K562 (cell line): ENCODE measurements around the gene RNF141. TPM values are rescaled to one million over a fixed set of nuclear protein-coding genes. Genes with fewer than 3 reads are reported as not detected.

Experiments used
- ATAC-seq: fragments of 200-7000 bp; cut with Tn5 transposase; 3 replicates; pipeline ENCODE4 v1.9.1; 2020; ENCODE audit warnings: moderate library complexity
- BruUV-seq: library from RNA; stranded (reverse); fragments of 400-500 nt; replicated peaks from 2 replicates; lab custom pipeline; 2021; lab: Mats Ljungman, UMichigan
- CTCF ChIA-PET: fragments of 300-600 bp; formaldehyde crosslinking; extraction: SDS; loops from one replicate; lab custom pipeline; 2021; ENCODE audit warnings: low intra/inter-chr PET ratio; lab: Yijun Ruan, JAX
- POLR2A ChIA-PET: fragments of 300-600, 350-650 bp; sonication (Branson Sonifier 250); formaldehyde crosslinking; extraction: SDS; loops from one replicate; lab custom pipeline; 2021; ENCODE audit warnings: antibody characterized with exemption, inconsistent platforms; lab: Yijun Ruan, JAX
- DNase-seq, 4 experiments: peaks; one replicate each; pipeline versions ENCODE4 v3.0.0 to v3.0.0-alpha.2; 2011 to 2018; ENCODE audit warnings: low spot score in 3 of 4, mixed read lengths in 3 of 4; ENCODE audit errors: extremely low read depth in 1 of 4
- FAIRE-seq: peaks from 2 replicates; lab custom pipeline; 2011; peaks lifted over from hg19 to GRCh38; lab: Jason Lieb, UNC
- H2AFZ ChIP-seq: 2 replicates; pipeline ENCODE4 v1.6.0; 2011; ENCODE audit warnings: low read depth, low read length, control low read depth, inconsistent platforms
- H3K27ac ChIP-seq: fragments of 200-600 bp; 3 replicates; pipeline ENCODE4 v1.8.0; 2011; ENCODE audit warnings: low read depth, mild to moderate bottlenecking, control low read depth, inconsistent platforms, low read length, moderate library complexity, mixed read lengths; ENCODE audit errors: extremely low read depth
- H3K27me3 ChIP-seq, 2 experiments: fragments of 300-600 bp in 1 of 2; 2 replicates in 1 of 2; 3 replicates in 1 of 2; pipeline versions ENCODE4 v1.6.0 to v1.8.0; 2011; ENCODE audit warnings: inconsistent platforms in 2 of 2, low read length in 2 of 2, mild to moderate bottlenecking in 1 of 2, mixed read lengths in 1 of 2, moderate library complexity in 1 of 2; ENCODE audit not compliant: control insufficient read depth in 2 of 2, insufficient read depth in 2 of 2
- H3K36me3 ChIP-seq: fragments of 300-600 bp; 3 replicates; pipeline ENCODE4 v1.8.0; 2011; ENCODE audit warnings: mild to moderate bottlenecking, low read length, inconsistent platforms; ENCODE audit not compliant: control insufficient read depth, insufficient read depth
- H3K4me1 ChIP-seq, 2 experiments: fragments of 200-600 bp in 1 of 2; replicated peaks in 1 of 2; 2 replicates in 1 of 2; 3 replicates in 1 of 2; pipeline versions ENCODE4 v1.5.1 to v1.8.0; 2011; ENCODE audit warnings: inconsistent platforms in 2 of 2, low read length in 2 of 2, mild to moderate bottlenecking in 1 of 2, mixed read lengths in 1 of 2, moderate library complexity in 1 of 2; ENCODE audit not compliant: control insufficient read depth in 2 of 2, insufficient read depth in 2 of 2
- H3K4me2 ChIP-seq: 2 replicates; pipeline ENCODE4 v1.6.1; 2011; ENCODE audit warnings: low read length, control low read depth, inconsistent platforms, mixed read lengths; ENCODE audit not compliant: insufficient read depth
- H3K4me3 ChIP-seq: fragments of 200-600 bp; sonication (generic), shearing (Covaris generic); 2 replicates; pipeline ENCODE4 v1.5.1; 2016; ENCODE audit warnings: control low read depth, inconsistent platforms
- H3K79me2 ChIP-seq: fragments of 200-600 bp; 3 replicates; pipeline ENCODE4 v1.8.0; 2011; ENCODE audit warnings: low read length, inconsistent platforms; ENCODE audit not compliant: control insufficient read depth, insufficient read depth
- H3K9ac ChIP-seq, 2 experiments: 2 replicates each; pipeline versions ENCODE4 v1.6.0 to v1.6.1; 2011; ENCODE audit warnings: low read depth in 2 of 2, low read length in 2 of 2, control low read depth in 1 of 2, inconsistent platforms in 1 of 2, mild to moderate bottlenecking in 1 of 2, mixed read lengths in 1 of 2; ENCODE audit not compliant: insufficient read depth in 1 of 2
- H3K9me1 ChIP-seq: one replicate; pipeline ENCODE4 v1.6.0; 2011; ENCODE audit warnings: inconsistent platforms, mild to moderate bottlenecking, low read length, moderate library complexity; ENCODE audit not compliant: control insufficient read depth, insufficient read depth
- H3K9me3 ChIP-seq: replicated peaks from 2 replicates; pipeline ENCODE4 v1.5.1; 2011; ENCODE audit warnings: low read depth, low read length, inconsistent platforms; ENCODE audit not compliant: control insufficient read depth, insufficient read depth
- H4K20me1 ChIP-seq: replicated peaks from 2 replicates; pipeline ENCODE4 v1.6.1; 2011; ENCODE audit warnings: low read length, inconsistent platforms, mixed read lengths; ENCODE audit not compliant: control insufficient read depth, insufficient read depth
- GABPB2 ChIP-seq: fragments of 250-450 bp; sonication (Bioruptor Pico); conservative IDR thresholded peaks from 2 replicates; pipeline ENCODE4 v1.5.1; 2021; ENCODE audit warnings: mild to moderate bottlenecking
- HSF4 ChIP-seq: fragments of 250-450 bp; sonication (Bioruptor Pico); IDR thresholded peaks from 2 replicates; pipeline ENCODE4 v2.1.2; 2022; ENCODE audit warnings: mild to moderate bottlenecking, moderate library complexity, borderline replicate concordance
- MIER1 ChIP-seq: fragments of 450-650 bp; IDR thresholded peaks from 2 replicates; pipeline ENCODE4 v1.6.1; 2016; ENCODE audit warnings: antibody characterized with exemption, mild to moderate bottlenecking, low read depth
- PKNOX1 ChIP-seq: fragments of 450-650 bp; IDR thresholded peaks from 2 replicates; pipeline ENCODE4 v1.6.1; 2016
- POLR3G ChIP-seq: IDR thresholded peaks from 2 replicates; pipeline ENCODE4 v1.6.1; 2011; ENCODE audit not compliant: insufficient read length, insufficient replicate concordance; ENCODE audit errors: extremely low read depth
- RBM15 ChIP-seq: fragments of 200-400 bp; formaldehyde crosslinking; IDR thresholded peaks from 2 replicates; pipeline ENCODE4 v1.6.1; 2018; ENCODE audit warnings: mild to moderate bottlenecking, low read length, moderate library complexity; ENCODE audit not compliant: insufficient read depth
- RFX7 ChIP-seq: fragments of 250-450 bp; sonication (Bioruptor Pico); IDR thresholded peaks from 2 replicates; pipeline ENCODE4 v1.5.1; 2021; ENCODE audit warnings: mild to moderate bottlenecking
- RNF2 ChIP-seq: sonication (generic); IDR thresholded peaks from 2 replicates; pipeline ENCODE4 v1.6.1; 2016
- STAT5B ChIP-seq: fragments of 250-450 bp; sonication (Bioruptor Pico); IDR thresholded peaks from 2 replicates; pipeline ENCODE4 v1.8.0; 2021; ENCODE audit warnings: mild to moderate bottlenecking, inconsistent platforms
- ZNF512 ChIP-seq: IDR thresholded peaks from 2 replicates; pipeline ENCODE4 v1.6.1; 2016; ENCODE audit warnings: missing genetic modification characterization, missing compliant biosample characterization
- ZNF589 ChIP-seq: fragments of 200-800 bp; sonication (Bioruptor generic); IDR thresholded peaks from 2 replicates; pipeline ENCODE4 v1.6.1; 2016; ENCODE audit warnings: low read depth, missing genetic modification characterization, missing compliant biosample characterization
- ZNF644 ChIP-seq: fragments of 200-800 bp; sonication (Bioruptor generic); IDR thresholded peaks from 2 replicates; pipeline ENCODE4 v1.6.1; 2016; ENCODE audit warnings: low read depth, missing genetic modification characterization, missing compliant biosample characterization
- WGBS: fragments of 100-300 bp; shearing (Covaris generic); methylation state at CpG from one replicate; pipeline ENCODE4 v1.1.6; 2016; ENCODE audit warnings: low coverage, mixed read lengths; ENCODE audit not compliant: insufficient coverage; ENCODE audit errors: missing lambda C conversion rate; 5-methylcytosine and 5-hydroxymethylcytosine counted together
- in situ Hi-C: fragments of 300-500 bp; cut with MboI; formaldehyde crosslinking; loops from 4 replicates; pipeline ENCODE4 v1.15.0; 2018; ENCODE audit warnings: inconsistent platforms, mixed read lengths
- intact Hi-C: fragments of 100-400 bp; cut with micrococcal nuclease; formaldehyde crosslinking; loops from 2 replicates; pipeline ENCODE4 v1.14.2; 2022
- polyA plus RNA-seq, 8 experiments: library from polyadenylated mRNA; depleted of rRNA in 4 of 8; stranded (reverse) in 5 of 8; unstranded in 3 of 8; fragments of >200 nt; fragmentation: Nextera tagmentation in 2 of 8; fragmentation: Illumina TruSeq in 1 of 8; extraction: Ambion mirVana in 2 of 8; extraction: Trizol in 1 of 8; gene quantifications; 2 replicates each; pipeline versions ENCODE4 v1.2.1 to v1.2.3, GENCODE V29; 2011 to 2014; ENCODE audit warnings: inconsistent platforms in 1 of 8, missing spikeins in 1 of 8
- total RNA-seq, 7 experiments: library from RNA; depleted of rRNA in 6 of 7; stranded (reverse); fragments of >200 nt in 6 of 7; fragmentation: Illumina TruSeq in 2 of 7; extraction: Trizol in 2 of 7; gene quantifications; 2 replicates each; pipeline versions ENCODE4 v1.2.1 to v1.2.3, GENCODE V29; 2011 to 2021; ENCODE audit warnings: low replicate concordance in 1 of 7

RNF141 gene
- total and polyA plus RNA-seq, 9 of the 15 experiments (the other 6 are each of a cell fraction or from before 2014, with no cell fraction given) = 9.7 to 51.9 (median 18.9) TPM

GRCh38 chr11:10561947-10562346 is 21.0 kb upstream of the RNF141 start:
- Histone ChIP-seq H3K27me3 (no peaks in the 10 kb centered on the region), H3K9me3 (no peaks in the 10 kb centered on the region), H3K9ac (no peak overlapping the region), H4K20me1 (no peaks in the 10 kb centered on the region), H3K79me2 (no peaks in the 10 kb centered on the region), H3K4me1 (no peaks in the 10 kb centered on the region), H2AFZ (no peak overlapping the region), H3K4me2 (no peak overlapping the region), H3K36me3 (no peaks in the 10 kb centered on the region), H3K27ac (no peak overlapping the region), H3K9me1 (no peaks in the 10 kb centered on the region), H3K4me3 (no peak overlapping the region)
- no TSS peak for BruUV-seq
- intact Hi-C loops (no loop called here), in situ Hi-C loops (no loop called here)
- DNase-seq = no peak
- no peak for ATAC-seq
- CTCF ChIA-PET = no interaction called here
- POLR2A ChIA-PET = interaction anchor here (1.2 kb wide), 1 partner anchor 21 kb away, joined by 3 read pairs; the partner anchor contains the start of gene RNF141
- 50% methylated on average over 1 of the region's 1 CpG for WGBS
- no peak for TF ChIP-seq POLR3G
- TF ChIP-seq RFX7 (CRISPR knock-in tag) = no peak
- no peak for TF ChIP-seq PKNOX1
- TF ChIP-seq GABPB2 (CRISPR knock-in tag) = no peak
- TF ChIP-seq ZNF644 = no peak
- TF ChIP-seq RNF2 = no peak
- no peak for TF ChIP-seq ZNF589
- TF ChIP-seq HSF4 = no peak
- TF ChIP-seq STAT5B (CRISPR knock-in tag) = no peak
- TF ChIP-seq MIER1 = no peak
- no peak for TF ChIP-seq RBM15
- no peak for TF ChIP-seq ZNF512
- no peak for FAIRE-seq
